Measurements from ENCODE around the gene QSOX2. TPM values are rescaled to one million over a fixed set of nuclear protein-coding genes. Genes with fewer than 3 reads are reported as not detected.

Gene QSOX2
- total RNA-seq, 2 donors from 2014 or later = 7.2 to 13.5 TPM

DNA sequence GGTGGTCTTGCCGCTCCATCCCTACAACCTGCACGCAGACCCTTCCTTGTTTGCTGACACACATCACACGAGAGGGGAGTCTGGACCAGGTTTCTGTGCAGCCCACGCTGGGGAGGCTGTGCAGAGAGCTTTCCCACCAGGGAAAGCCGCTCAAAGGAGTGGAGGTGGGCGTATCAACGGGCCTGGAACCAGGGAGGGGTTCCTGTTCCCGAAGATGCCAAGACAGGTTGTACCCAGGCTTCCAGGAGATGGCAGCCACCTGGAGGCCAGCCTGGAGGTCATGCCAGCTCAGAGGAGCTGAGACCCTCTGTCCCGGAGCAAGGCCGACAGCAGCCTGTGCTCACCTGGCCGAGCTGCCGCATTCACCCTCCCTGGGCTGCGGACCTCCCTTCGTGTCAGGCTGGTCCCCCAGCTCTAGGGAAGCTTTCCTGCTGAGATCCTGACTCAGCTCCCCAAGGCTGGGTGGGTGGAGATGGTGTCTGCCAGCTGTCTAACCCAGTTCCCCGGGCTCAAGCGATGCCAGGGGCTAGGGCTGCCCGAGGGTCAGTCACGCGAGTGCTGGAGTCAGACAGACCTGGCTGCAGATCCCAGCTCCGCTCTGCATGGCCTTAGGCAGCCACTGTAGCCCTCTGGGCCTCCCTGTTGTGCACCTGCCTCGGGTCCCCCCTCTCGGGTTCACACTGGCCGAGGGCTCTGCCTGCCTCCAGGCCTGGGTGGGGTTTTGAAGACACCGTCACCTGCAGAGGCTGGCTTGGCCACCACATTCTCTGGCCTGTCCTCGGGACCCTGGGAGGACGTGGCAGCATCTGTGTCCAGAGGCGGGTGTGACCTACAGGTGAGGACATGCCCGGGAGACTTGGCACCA is 28.5 kb upstream of the QSOX2 start:
- ATAC-seq (ENCODE audit: insufficient number of reproducible peaks, low FRiP score, low read depth) (no peak), DNase-seq (ENCODE audit: low spot score) (no peak)
- no peaks in the 10 kb centered on the region for H3K27me3 ChIP-seq (replicated peaks; ENCODE audit: insufficient read depth)
- no peak overlapping the region for H3K27ac ChIP-seq
- H3K9me3 ChIP-seq = no peaks in the 10 kb centered on the region
- H3K4me3 ChIP-seq = no peak overlapping the region
- no peaks in the 10 kb centered on the region for H3K4me1 ChIP-seq (ENCODE audit: control insufficient read depth in 1 of 2, low read depth in 2 of 2)
- TF ChIP-seq, protein P1, sequence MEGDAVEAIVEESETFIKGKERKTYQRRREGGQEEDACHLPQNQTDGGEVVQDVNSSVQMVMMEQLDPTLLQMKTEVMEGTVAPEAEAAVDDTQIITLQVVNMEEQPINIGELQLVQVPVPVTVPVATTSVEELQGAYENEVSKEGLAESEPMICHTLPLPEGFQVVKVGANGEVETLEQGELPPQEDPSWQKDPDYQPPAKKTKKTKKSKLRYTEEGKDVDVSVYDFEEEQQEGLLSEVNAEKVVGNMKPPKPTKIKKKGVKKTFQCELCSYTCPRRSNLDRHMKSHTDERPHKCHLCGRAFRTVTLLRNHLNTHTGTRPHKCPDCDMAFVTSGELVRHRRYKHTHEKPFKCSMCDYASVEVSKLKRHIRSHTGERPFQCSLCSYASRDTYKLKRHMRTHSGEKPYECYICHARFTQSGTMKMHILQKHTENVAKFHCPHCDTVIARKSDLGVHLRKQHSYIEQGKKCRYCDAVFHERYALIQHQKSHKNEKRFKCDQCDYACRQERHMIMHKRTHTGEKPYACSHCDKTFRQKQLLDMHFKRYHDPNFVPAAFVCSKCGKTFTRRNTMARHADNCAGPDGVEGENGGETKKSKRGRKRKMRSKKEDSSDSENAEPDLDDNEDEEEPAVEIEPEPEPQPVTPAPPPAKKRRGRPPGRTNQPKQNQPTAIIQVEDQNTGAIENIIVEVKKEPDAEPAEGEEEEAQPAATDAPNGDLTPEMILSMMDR (IDR thresholded peaks at IDR 0.05) = no peak
- no peaks in the 10 kb centered on the region for H3K36me3 ChIP-seq

DNA sequence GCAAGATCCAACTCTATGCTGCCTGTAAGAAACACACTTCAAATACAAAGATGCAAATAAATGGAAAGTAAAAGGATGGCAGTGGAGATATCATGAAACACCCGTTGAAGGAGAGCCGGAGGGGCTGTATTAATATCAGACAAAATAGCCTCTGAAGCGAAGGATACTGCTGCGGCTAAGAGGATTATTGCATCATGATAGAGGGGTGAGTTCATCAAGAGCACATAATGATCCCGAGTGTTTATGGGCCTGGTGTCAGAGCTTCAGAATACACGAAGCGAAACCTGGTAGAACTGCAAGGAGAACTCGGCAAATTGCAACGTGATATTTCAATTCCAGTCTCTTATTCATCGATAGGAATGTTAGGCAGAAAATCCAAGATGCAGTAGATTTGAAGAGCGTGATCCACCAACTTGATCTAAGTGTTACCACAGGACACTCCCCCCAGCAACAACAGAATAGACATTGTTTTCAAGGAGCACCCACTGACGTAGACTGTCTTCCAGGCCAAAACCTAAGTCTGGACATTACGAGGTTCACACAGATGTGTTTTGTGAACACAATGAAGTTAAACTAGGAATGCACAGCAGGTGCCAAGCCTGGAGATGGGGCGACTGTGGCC is 27.7 kb upstream of the QSOX2 start:
- ATAC-seq (ENCODE audit: insufficient number of reproducible peaks, low FRiP score, low read depth) (no peak), DNase-seq (ENCODE audit: low spot score) (no peak)
- H3K9me3 ChIP-seq = no peaks in the 10 kb centered on the region
- H3K4me1 ChIP-seq (ENCODE audit: control insufficient read depth in 1 of 2, low read depth in 2 of 2) = no peaks in the 10 kb centered on the region
- no peak overlapping the region for H3K4me3 ChIP-seq
- no peaks in the 10 kb centered on the region for H3K36me3 ChIP-seq
- H3K27me3 ChIP-seq (replicated peaks; ENCODE audit: insufficient read depth) = no peaks in the 10 kb centered on the region
- no peak overlapping the region for H3K27ac ChIP-seq
- TF ChIP-seq, protein P1 (IDR thresholded peaks at IDR 0.05) = no peak

GRCh38 chr9:136270173-136270705 is 24.6 kb upstream of the QSOX2 start:
- TF ChIP-seq, protein P1 (IDR thresholded peaks at IDR 0.05) = no peak

DNA sequence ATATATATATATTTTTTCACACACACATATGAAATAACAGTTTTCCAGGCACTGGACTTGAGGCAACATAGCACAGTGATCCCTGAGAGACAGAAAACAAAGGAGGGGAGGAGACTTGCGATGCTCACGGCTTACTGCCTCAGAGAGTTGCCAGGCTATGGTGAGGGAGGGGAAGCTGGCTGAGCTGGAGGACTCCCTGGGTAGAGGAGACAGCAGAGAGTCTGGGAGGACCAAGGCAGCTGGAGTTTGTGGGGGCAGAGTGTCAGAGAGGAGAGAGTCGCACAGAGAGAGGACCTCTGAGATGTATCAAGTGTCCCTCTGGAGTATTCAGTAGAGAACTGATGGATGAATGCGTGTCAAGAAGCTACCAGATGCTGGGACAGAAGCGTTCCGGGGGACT is 23.1 kb upstream of the QSOX2 start:
- no peak for DNase-seq (ENCODE audit: low spot score)
- TF ChIP-seq, protein P1 (IDR thresholded peaks at IDR 0.05) = no peak
- Histone ChIP-seq H3K4me3 (no peak overlapping the region), H3K4me1 (ENCODE audit: control insufficient read depth in 1 of 2, low read depth in 2 of 2) (peaks cover 4 to 8% of the 10 kb centered on the region in 2 donors), H3K9me3 (no peaks in the 10 kb centered on the region), H3K36me3 (no peaks in the 10 kb centered on the region), H3K27me3 (replicated peaks; ENCODE audit: insufficient read depth) (no peaks in the 10 kb centered on the region), H3K27ac (no peak overlapping the region)
- ATAC-seq (ENCODE audit: insufficient number of reproducible peaks, low FRiP score, low read depth) = no peak

More at GRCh38 chr9:136270173-136270705, 24.6 kb upstream of the QSOX2 start:
- no peak overlapping the region for H3K27ac ChIP-seq
- no peak for DNase-seq (ENCODE audit: low spot score)
- no peaks in the 10 kb centered on the region for H3K36me3 ChIP-seq
- no peaks in the 10 kb centered on the region for H3K27me3 ChIP-seq (replicated peaks; ENCODE audit: insufficient read depth)
- peaks cover 4 to 8% of the 10 kb centered on the region in 2 donors for H3K4me1 ChIP-seq (ENCODE audit: control insufficient read depth in 1 of 2, low read depth in 2 of 2)
- H3K4me3 ChIP-seq = no peak overlapping the region
- H3K9me3 ChIP-seq = no peaks in the 10 kb centered on the region
- ATAC-seq (ENCODE audit: insufficient number of reproducible peaks, low FRiP score, low read depth) = no peak

DNA sequence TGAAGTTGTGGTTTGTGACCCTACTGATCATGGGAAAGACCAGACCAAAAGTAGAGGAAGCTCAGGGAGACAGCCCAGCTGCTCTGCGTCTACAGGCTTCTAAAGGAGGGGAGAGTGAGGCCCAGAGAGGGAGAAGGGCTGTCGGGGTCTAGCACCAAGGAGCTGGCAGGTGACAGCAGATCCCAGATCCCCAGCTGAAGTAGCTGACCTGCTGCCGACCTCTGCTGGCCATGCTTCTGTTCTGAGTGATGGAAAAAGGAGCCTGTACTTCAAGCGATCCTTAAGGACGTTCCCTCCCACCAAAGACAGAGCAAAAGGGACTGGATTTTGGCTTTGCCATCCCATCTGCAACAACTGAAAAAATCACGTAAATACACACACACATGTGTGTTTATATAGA is 22.7 kb upstream of the QSOX2 start:
- Histone ChIP-seq H3K4me3 (no peak overlapping the region), H3K4me1 (ENCODE audit: control insufficient read depth in 1 of 2, low read depth in 2 of 2) (peaks cover 4 to 8% of the 10 kb centered on the region in 2 donors), H3K27ac (no peak overlapping the region), H3K9me3 (no peaks in the 10 kb centered on the region), H3K27me3 (replicated peaks; ENCODE audit: insufficient read depth) (no peaks in the 10 kb centered on the region), H3K36me3 (no peaks in the 10 kb centered on the region)
- ATAC-seq (ENCODE audit: insufficient number of reproducible peaks, low FRiP score, low read depth) (no peak), DNase-seq (ENCODE audit: low spot score) (no peak)
- TF ChIP-seq, protein P1 (IDR thresholded peaks at IDR 0.05) = no peak
